IPS-20b (cell line): ENCODE results near the gene CD48.

Experiments
- H3K27ac ChIP-seq: one replicate; pipeline ENCODE4 v1.5.1; 2013; ENCODE audit warnings: low read length
- H3K27me3 ChIP-seq: 2 replicates; pipeline ENCODE4 v1.6.1; 2013; ENCODE audit warnings: mild to moderate bottlenecking, low read length, inconsistent platforms; ENCODE audit not compliant: insufficient read depth
- H3K36me3 ChIP-seq: 2 replicates; pipeline ENCODE4 v1.6.1; 2013; ENCODE audit warnings: low read depth, mild to moderate bottlenecking, inconsistent platforms, low read length, moderate library complexity; ENCODE audit not compliant: insufficient read depth
- H3K4me1 ChIP-seq: 2 replicates; pipeline ENCODE4 v1.6.1; 2013; ENCODE audit warnings: mild to moderate bottlenecking, control low read depth, inconsistent platforms, low read length, moderate library complexity; ENCODE audit not compliant: insufficient read depth
- H3K4me3 ChIP-seq: 2 replicates; pipeline ENCODE4 v1.5.1; 2013; ENCODE audit warnings: mild to moderate bottlenecking, low read length, inconsistent platforms
- H3K9ac ChIP-seq: 2 replicates; pipeline ENCODE4 v1.6.1; 2013; ENCODE audit warnings: low read depth, mild to moderate bottlenecking, inconsistent platforms, low read length, moderate library complexity
- H3K9me3 ChIP-seq: 2 replicates; pipeline ENCODE4 v1.6.1; 2013; ENCODE audit warnings: mild to moderate bottlenecking, low read depth, low read length, inconsistent platforms; ENCODE audit not compliant: insufficient read depth

Gene CD48, protein sequence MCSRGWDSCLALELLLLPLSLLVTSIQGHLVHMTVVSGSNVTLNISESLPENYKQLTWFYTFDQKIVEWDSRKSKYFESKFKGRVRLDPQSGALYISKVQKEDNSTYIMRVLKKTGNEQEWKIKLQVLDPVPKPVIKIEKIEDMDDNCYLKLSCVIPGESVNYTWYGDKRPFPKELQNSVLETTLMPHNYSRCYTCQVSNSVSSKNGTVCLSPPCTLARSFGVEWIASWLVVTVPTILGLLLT

GRCh38 chr1:160711602-160712311 is at the start of gene CD48:
Gene CD48, minus strand, starts transcription at chr1:160711822. Its CDS starts 59 bp downstream, at chr1:160711763.
- no peak within 1 kb of the TSS for H3K4me3 ChIP-seq
- H3K27me3 ChIP-seq: no peaks in the 10 kb centered on the region
- no peaks in the 10 kb centered on the region for H3K4me1 ChIP-seq
- no peaks in the 10 kb centered on the region for H3K36me3 ChIP-seq
- no peaks in the 10 kb centered on the region for H3K9me3 ChIP-seq
- H3K9ac ChIP-seq: no peak within 1 kb of the TSS
- no peak within 1 kb of the TSS for H3K27ac ChIP-seq

DNA sequence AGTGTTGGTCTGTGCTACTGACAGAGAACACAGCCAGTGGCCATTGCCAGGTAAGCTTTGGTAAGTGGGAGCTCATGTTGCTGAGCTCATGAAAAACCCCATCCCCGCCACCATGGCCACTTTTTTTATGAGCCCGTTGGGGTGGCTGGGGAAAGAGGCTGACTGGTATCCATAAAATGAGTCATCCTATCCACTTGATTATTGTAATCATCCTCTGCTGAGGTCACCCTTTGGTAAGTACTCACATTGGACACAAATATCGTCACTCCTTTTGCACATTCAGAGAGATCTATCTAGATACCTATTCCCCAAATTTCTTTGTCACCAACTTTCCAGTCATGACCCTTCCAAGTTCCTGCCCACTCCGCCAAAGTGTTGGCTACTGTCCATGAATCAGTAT is 49.4 kb upstream of the CD48 start:
- Histone ChIP-seq H3K27me3 (no peaks in the 10 kb centered on the region), H3K4me1 (no peaks in the 10 kb centered on the region), H3K36me3 (no peaks in the 10 kb centered on the region), H3K9ac (no peak overlapping the region), H3K27ac (no peak overlapping the region), H3K4me3 (no peak overlapping the region), H3K9me3 (no peaks in the 10 kb centered on the region)

- Histone ChIP-seq H3K4me1 (no peaks in the 10 kb centered on the region), H3K27me3 (no peaks in the 10 kb centered on the region), H3K9me3 (no peaks in the 10 kb centered on the region), H3K36me3 (no peaks in the 10 kb centered on the region), H3K4me3 (no peak overlapping the region), H3K27ac (no peak overlapping the region), H3K9ac (no peak overlapping the region)
These were observed 48.1 kb upstream of the CD48 start for GRCh38 chr1:160759740-160760139.

DNA sequence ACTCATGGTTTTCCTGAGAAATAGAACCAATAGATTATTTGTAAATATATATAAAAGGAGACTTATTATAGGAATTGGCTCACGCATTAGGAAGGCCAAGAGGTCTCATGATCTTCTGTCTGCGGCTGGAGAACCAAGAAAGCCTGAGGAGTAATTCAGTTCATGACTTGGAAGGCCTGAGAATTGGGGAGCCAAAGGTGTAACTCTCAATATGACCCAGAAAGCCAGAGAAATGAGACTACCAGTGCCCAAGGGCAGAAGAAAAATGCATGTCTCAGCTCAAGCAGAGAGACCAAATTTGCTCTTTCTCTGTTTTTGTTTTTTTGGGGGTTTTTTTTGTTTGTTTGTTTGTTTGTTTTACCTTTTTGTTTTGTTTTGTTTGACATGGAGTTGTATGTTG is 46.9 kb upstream of the CD48 start:
- Histone ChIP-seq H3K36me3 (no peaks in the 10 kb centered on the region), H3K4me3 (no peak overlapping the region), H3K27me3 (no peaks in the 10 kb centered on the region), H3K9me3 (no peaks in the 10 kb centered on the region), H3K4me1 (no peaks in the 10 kb centered on the region), H3K9ac (no peak overlapping the region), H3K27ac (no peak overlapping the region)

GRCh38 chr1:160756849-160757201 is 45.2 kb upstream of the CD48 start:
- no peaks in the 10 kb centered on the region for H3K27me3 ChIP-seq
- no peak overlapping the region for H3K4me3 ChIP-seq
- H3K36me3 ChIP-seq: no peaks in the 10 kb centered on the region
- H3K27ac ChIP-seq: no peak overlapping the region
- no peaks in the 10 kb centered on the region for H3K9me3 ChIP-seq
- H3K9ac ChIP-seq: no peak overlapping the region
- no peaks in the 10 kb centered on the region for H3K4me1 ChIP-seq

DNA sequence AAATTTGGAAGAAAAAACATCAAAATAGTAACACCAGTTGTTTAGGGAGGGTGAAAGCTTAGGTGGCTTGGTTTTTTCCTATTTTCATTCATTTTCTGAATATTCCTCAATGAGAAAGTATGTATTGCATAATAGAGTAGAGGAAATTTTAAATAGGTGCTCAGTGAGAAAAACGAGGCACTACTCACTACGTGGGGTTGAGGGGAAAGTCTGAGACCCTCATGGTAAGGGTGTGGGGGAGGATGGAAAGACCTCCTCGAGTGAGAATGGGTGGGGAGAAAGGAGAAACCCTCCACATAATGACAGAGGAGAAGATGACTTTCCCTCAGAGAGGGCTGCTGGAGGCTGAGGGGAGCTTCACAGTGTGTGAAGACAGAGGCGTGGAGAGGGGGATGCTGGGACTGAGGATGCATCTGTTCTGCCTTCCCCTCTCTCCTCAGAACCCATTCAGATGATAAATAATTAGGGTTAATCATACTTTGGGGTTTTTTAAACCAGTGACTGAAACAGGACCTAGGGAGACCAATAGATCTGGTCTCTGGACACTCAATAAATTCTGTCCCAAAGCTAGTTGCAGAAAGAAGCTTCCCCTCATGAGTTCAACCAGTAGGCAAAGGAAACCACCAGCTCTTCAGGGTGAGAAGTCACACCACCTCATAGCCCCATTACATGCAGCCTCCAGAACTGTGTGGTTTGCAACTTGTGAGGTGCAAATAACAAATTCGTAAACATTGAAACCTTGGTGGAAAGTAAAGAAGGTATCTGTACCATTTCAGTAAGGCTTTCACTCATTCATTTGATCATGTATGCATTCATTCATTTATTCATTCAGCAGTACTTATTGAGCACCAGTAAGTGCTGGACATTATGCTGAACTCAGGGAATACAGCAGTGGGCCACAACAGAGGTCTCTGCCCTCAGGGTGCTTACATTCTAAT is 44.6 kb upstream of the CD48 start:
- Histone ChIP-seq H3K36me3 (no peaks in the 10 kb centered on the region), H3K4me3 (no peak overlapping the region), H3K27ac (no peak overlapping the region), H3K9ac (no peak overlapping the region), H3K27me3 (no peaks in the 10 kb centered on the region), H3K4me1 (no peaks in the 10 kb centered on the region), H3K9me3 (no peaks in the 10 kb centered on the region)

DNA sequence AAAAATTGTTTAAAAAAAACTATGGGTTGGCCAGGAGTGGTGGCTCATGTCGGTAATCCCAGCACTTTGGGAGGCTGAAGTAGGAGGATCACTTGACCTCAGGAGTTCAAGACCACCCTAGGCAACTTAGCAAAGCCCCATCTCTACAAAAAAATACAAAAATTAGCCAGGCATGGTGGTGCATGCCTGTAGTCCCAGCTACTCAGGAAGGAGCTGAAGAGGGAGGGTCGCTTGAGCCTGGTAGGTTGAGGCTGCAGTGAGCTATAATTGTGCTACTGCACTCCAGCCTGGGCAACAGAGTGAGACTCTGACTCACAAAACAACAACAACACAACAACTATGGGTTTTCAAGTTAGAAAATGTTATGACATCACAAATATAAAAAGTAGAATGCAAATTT is 43.8 kb upstream of the CD48 start:
- no peaks in the 10 kb centered on the region for H3K4me1 ChIP-seq
- no peak overlapping the region for H3K4me3 ChIP-seq
- H3K27me3 ChIP-seq: no peaks in the 10 kb centered on the region
- H3K27ac ChIP-seq: no peak overlapping the region
- no peak overlapping the region for H3K9ac ChIP-seq
- no peaks in the 10 kb centered on the region for H3K9me3 ChIP-seq
- no peaks in the 10 kb centered on the region for H3K36me3 ChIP-seq

DNA sequence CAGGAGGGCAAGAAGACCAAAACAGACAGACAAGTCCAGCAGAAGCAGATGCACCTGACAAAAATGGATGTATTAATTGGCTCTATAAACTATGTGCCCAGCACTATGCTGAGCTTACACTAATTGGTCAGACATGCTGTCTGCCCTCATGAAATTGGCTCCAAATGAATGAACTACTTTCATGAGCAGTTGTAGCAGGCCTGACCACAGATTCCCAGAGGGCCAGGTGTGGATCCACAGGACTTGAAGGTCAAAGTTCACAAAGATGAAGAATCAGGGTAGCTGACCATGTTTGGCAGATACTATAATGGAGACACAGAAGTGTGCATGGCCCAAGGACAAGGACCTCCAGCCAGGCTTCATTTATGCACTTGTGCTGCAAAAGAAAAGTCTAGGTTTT is 42.0 kb upstream of the CD48 start:
- H3K9me3 ChIP-seq: no peaks in the 10 kb centered on the region
- H3K9ac ChIP-seq: no peak overlapping the region
- no peaks in the 10 kb centered on the region for H3K27me3 ChIP-seq
- no peak overlapping the region for H3K27ac ChIP-seq
- no peaks in the 10 kb centered on the region for H3K4me1 ChIP-seq
- no peak overlapping the region for H3K4me3 ChIP-seq
- H3K36me3 ChIP-seq: no peaks in the 10 kb centered on the region

GRCh38 chr1:160752924-160753323 is 41.3 kb upstream of the CD48 start:
- no peaks in the 10 kb centered on the region for H3K36me3 ChIP-seq
- H3K4me3 ChIP-seq: no peak overlapping the region
- H3K27me3 ChIP-seq: no peaks in the 10 kb centered on the region
- no peaks in the 10 kb centered on the region for H3K9me3 ChIP-seq
- H3K4me1 ChIP-seq: no peaks in the 10 kb centered on the region
- H3K27ac ChIP-seq: no peak overlapping the region
- H3K9ac ChIP-seq: no peak overlapping the region

DNA sequence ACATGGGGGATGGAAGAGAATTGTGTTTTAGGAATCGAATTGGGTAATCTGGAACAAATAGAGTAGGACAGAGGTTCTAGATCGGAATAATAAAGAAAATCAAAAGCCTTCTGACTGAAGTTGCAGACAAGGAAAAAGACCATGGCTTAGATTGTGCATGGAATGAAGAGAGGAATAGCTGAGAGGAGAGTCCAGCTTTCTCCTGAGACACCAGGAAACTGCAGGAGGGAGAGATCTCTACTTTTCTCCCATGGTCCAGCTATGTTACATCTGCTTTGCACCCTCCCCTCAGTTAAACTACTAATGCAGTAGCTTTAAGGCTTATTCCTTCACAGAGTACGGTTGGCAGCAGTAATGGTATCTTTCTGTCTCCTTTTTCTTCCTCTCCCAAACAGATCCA is 40.8 kb upstream of the CD48 start:
- H3K9ac ChIP-seq: no peak overlapping the region
- H3K4me3 ChIP-seq: no peak overlapping the region
- H3K36me3 ChIP-seq: no peaks in the 10 kb centered on the region
- no peak overlapping the region for H3K27ac ChIP-seq
- H3K9me3 ChIP-seq: no peaks in the 10 kb centered on the region
- H3K4me1 ChIP-seq: peaks cover 3% of the 10 kb centered on the region; the same call in 1 of the 2 replicates
- no peaks in the 10 kb centered on the region for H3K27me3 ChIP-seq

- no peaks in the 10 kb centered on the region for H3K27me3 ChIP-seq
- H3K27ac ChIP-seq: no peak overlapping the region
- H3K9me3 ChIP-seq: no peaks in the 10 kb centered on the region
- no peak overlapping the region for H3K4me3 ChIP-seq
- H3K9ac ChIP-seq: no peak overlapping the region
- peaks cover 11% of the 10 kb centered on the region for H3K4me1 ChIP-seq
- no peaks in the 10 kb centered on the region for H3K36me3 ChIP-seq
These were observed 39.0 kb upstream of the CD48 start for GRCh38 chr1:160750608-160751007.
